ENCODE measurements around the gene GBX1. TPM values are rescaled to one million over a fixed set of nuclear protein-coding genes. Genes with fewer than 3 reads are reported as not detected.

The GBX1 gene
- total RNA-seq, 1 experiment from 2014 or later, result not detected

DNA sequence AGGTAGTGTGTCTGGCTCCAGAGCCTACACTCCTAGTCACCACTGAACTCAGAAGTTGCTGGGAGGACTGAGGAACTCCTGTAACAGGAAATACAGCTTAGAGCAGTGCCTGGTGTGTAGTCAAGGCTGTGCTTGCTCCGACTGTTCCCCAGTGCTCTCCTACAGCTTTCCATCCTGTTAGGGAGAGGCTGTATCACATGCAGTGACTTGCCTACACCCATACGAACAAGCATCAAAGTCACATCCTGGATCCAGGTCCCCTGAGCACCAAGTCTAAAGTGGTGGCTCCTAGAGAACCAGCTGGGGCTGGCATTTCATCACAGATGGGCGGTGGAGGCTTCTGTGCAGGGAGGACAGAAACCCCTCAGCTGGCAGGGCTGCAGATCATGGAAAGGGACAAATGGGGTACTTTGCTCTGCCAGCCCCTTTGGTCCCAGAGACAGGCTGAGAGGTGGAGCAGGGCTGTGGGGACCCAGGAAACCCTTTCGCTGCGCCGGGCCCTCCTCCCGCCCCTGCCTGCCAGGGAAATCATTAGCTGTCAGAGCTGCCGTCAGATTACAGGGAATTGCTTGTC is 11.9 kb upstream of the GBX1 start:
- Histone ChIP-seq H2AFZ (ENCODE audit: low read length) (no peak overlapping the region), H3K27ac (ENCODE audit: low read length) (no peak overlapping the region), H3K27me3 (ENCODE audit: low read length) (no peaks in the 10 kb centered on the region), H3K4me3 (ENCODE audit: low read length) (no peak overlapping the region), H3K9ac (ENCODE audit: low read length) (no peak overlapping the region), H3K9me2 (replicated peaks; ENCODE audit: insufficient read depth, low read length) (no peaks in the 10 kb centered on the region), H3K36me3 (ENCODE audit: insufficient read depth, low read length) (no peaks in the 10 kb centered on the region), H3K9me3 (ENCODE audit: low read length) (no peaks in the 10 kb centered on the region), H4K20me1 (ENCODE audit: insufficient read depth, low read depth, low read length) (no peaks in the 10 kb centered on the region), H3K4me2 (ENCODE audit: low read depth, low read length, poor library complexity, severe bottlenecking) (no peak overlapping the region), H3K4me1 (ENCODE audit: low read length) (no peaks in the 10 kb centered on the region), H3K79me2 (ENCODE audit: low read length) (no peaks in the 10 kb centered on the region)
- no peak for DNase-seq

DNA sequence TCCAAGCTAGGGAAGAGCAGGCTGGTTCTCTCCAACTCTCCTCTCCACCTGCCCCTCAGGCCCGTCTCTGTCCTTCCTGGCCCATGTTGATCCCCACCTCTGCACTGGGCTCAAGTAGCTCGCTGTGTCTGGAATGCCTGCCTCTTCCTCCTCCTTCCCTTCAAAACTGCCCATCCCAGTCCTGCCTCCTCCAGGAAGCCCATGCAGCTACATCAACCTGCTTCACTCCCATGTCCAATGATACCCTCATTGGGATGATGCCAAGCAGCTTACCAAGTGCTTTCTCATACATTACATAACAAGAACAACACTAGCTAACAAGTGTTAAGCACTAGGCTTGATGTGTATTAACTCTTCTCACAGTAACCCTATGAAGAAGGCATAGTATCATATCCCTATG is 11.3 kb upstream of the GBX1 start:
- H2AFZ ChIP-seq (ENCODE audit: low read length), result no peak overlapping the region
- H3K4me1 ChIP-seq (ENCODE audit: low read length), result no peaks in the 10 kb centered on the region
- no peaks in the 10 kb centered on the region for H3K27me3 ChIP-seq (ENCODE audit: low read length)
- no peak overlapping the region for H3K4me3 ChIP-seq (ENCODE audit: low read length)
- no peaks in the 10 kb centered on the region for H3K36me3 ChIP-seq (ENCODE audit: insufficient read depth, low read length)
- no peaks in the 10 kb centered on the region for H3K79me2 ChIP-seq (ENCODE audit: low read length)
- H3K4me2 ChIP-seq (ENCODE audit: low read depth, low read length, poor library complexity, severe bottlenecking), result no peak overlapping the region
- H4K20me1 ChIP-seq (ENCODE audit: insufficient read depth, low read depth, low read length), result no peaks in the 10 kb centered on the region
- no peaks in the 10 kb centered on the region for H3K9me3 ChIP-seq (ENCODE audit: low read length)
- DNase-seq, result no peak
- no peaks in the 10 kb centered on the region for H3K9me2 ChIP-seq (replicated peaks; ENCODE audit: insufficient read depth, low read length)
- H3K9ac ChIP-seq (ENCODE audit: low read length), result no peak overlapping the region
- H3K27ac ChIP-seq (ENCODE audit: low read length), result no peak overlapping the region

GRCh38 chr7:151178236-151178635 is 10.7 kb upstream of the GBX1 start:
- Histone ChIP-seq H3K9me3 (ENCODE audit: low read length) (no peaks in the 10 kb centered on the region), H3K4me2 (ENCODE audit: low read depth, low read length, poor library complexity, severe bottlenecking) (no peak overlapping the region), H2AFZ (ENCODE audit: low read length) (no peak overlapping the region), H3K4me1 (ENCODE audit: low read length) (no peaks in the 10 kb centered on the region), H3K4me3 (ENCODE audit: low read length) (no peak overlapping the region), H3K27ac (ENCODE audit: low read length) (no peak overlapping the region), H3K27me3 (ENCODE audit: low read length) (no peaks in the 10 kb centered on the region), H3K9ac (ENCODE audit: low read length) (no peak overlapping the region), H3K36me3 (ENCODE audit: insufficient read depth, low read length) (no peaks in the 10 kb centered on the region), H3K9me2 (replicated peaks; ENCODE audit: insufficient read depth, low read length) (no peaks in the 10 kb centered on the region), H4K20me1 (ENCODE audit: insufficient read depth, low read depth, low read length) (no peaks in the 10 kb centered on the region), H3K79me2 (ENCODE audit: low read length) (no peaks in the 10 kb centered on the region)
- DNase-seq, result no peak

DNA sequence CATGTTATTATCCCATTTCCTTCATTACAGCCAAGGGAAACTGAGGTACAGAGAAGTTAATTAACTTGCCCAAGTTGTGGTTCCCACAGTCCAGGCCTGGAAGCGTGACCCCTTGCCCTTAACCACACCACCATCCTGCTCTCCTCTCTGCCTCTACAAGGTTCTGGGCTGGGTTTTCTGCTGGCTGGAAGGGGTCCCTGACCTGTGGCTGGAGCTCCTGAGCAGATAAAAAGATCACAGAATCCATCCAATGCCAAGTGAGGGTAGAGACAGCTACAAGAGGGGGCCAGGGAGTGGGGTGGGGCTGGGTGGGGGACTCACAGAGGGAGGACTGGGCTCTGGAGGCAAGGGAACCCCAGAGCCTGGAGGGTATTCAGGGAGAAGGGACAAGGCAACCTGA is 9.8 kb upstream of the GBX1 start:
- no peak overlapping the region for H3K9ac ChIP-seq (ENCODE audit: low read length)
- no peak overlapping the region for H3K4me2 ChIP-seq (ENCODE audit: low read depth, low read length, poor library complexity, severe bottlenecking)
- DNase-seq, result no peak
- no peaks in the 10 kb centered on the region for H3K79me2 ChIP-seq (ENCODE audit: low read length)
- no peaks in the 10 kb centered on the region for H3K9me3 ChIP-seq (ENCODE audit: low read length)
- H4K20me1 ChIP-seq (ENCODE audit: insufficient read depth, low read depth, low read length), result no peaks in the 10 kb centered on the region
- H3K27ac ChIP-seq (ENCODE audit: low read length), result no peak overlapping the region
- H3K4me3 ChIP-seq (ENCODE audit: low read length), result no peak overlapping the region
- H3K4me1 ChIP-seq (ENCODE audit: low read length), result no peaks in the 10 kb centered on the region
- no peaks in the 10 kb centered on the region for H3K27me3 ChIP-seq (ENCODE audit: low read length)
- no peaks in the 10 kb centered on the region for H3K36me3 ChIP-seq (ENCODE audit: insufficient read depth, low read length)
- H2AFZ ChIP-seq (ENCODE audit: low read length), result no peak overlapping the region
- no peaks in the 10 kb centered on the region for H3K9me2 ChIP-seq (replicated peaks; ENCODE audit: insufficient read depth, low read length)

- H3K36me3 ChIP-seq (ENCODE audit: insufficient read depth, low read length), result no peaks in the 10 kb centered on the region
- no peaks in the 10 kb centered on the region for H3K27me3 ChIP-seq (ENCODE audit: low read length)
- no peak overlapping the region for H3K4me3 ChIP-seq (ENCODE audit: low read length)
- DNase-seq, result no peak
- no peaks in the 10 kb centered on the region for H3K79me2 ChIP-seq (ENCODE audit: low read length)
- no peaks in the 10 kb centered on the region for H4K20me1 ChIP-seq (ENCODE audit: insufficient read depth, low read depth, low read length)
- no peaks in the 10 kb centered on the region for H3K9me2 ChIP-seq (replicated peaks; ENCODE audit: insufficient read depth, low read length)
- H3K4me2 ChIP-seq (ENCODE audit: low read depth, low read length, poor library complexity, severe bottlenecking), result no peak overlapping the region
- H3K4me1 ChIP-seq (ENCODE audit: low read length), result no peaks in the 10 kb centered on the region
- H2AFZ ChIP-seq (ENCODE audit: low read length), result no peak overlapping the region
- H3K27ac ChIP-seq (ENCODE audit: low read length), result no peak overlapping the region
- no peak overlapping the region for H3K9ac ChIP-seq (ENCODE audit: low read length)
- H3K9me3 ChIP-seq (ENCODE audit: low read length), result no peaks in the 10 kb centered on the region
Observed at GRCh38 chr7:151176401-151176800, 8.9 kb upstream of the GBX1 start.

- H3K27me3 ChIP-seq (ENCODE audit: low read length), result no peaks in the 10 kb centered on the region
Observed at GRCh38 chr7:151175793-151176311, 8.4 kb upstream of the GBX1 start.

DNA sequence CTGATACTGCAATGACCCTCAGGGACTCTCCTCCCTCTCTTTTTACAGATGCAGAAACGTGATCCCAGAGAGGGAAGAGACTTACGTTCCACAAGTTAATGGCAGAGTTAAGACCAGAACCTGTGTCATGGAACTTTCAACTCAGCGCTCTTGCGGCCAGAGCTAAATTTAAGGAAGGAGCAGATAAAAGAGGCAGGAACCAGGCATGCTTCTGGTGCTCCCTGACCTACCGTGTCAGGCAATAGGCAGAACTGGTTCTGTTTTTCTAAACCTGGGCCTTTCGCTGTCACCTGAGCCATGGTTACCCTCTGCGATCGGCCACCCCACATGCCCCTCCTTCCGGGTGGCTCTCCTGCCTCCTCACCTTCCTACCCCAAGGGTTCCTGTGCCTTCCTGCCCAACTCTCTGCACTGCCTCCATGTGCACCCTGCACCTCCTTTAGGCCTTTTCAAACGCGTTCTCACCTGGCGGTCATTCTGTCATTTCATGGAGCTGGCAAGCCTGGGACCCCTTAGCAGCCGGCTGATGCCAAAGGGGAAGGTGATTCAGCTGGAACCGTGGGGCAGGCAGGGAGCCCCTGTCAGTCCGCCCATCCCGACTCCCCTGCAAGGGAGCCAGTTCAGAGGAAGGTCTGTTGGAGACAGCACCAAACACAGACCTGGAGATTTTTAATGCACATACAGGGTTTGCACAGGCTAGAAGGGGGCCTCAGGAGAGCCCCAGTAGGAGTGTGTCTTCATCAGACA is 7.7 kb upstream of the GBX1 start:
- Histone ChIP-seq H2AFZ (ENCODE audit: low read length) (no peak overlapping the region), H3K27me3 (ENCODE audit: low read length) (no peaks in the 10 kb centered on the region), H3K4me1 (ENCODE audit: low read length) (no peaks in the 10 kb centered on the region), H4K20me1 (ENCODE audit: insufficient read depth, low read depth, low read length) (no peaks in the 10 kb centered on the region), H3K79me2 (ENCODE audit: low read length) (no peaks in the 10 kb centered on the region), H3K9me3 (ENCODE audit: low read length) (no peaks in the 10 kb centered on the region), H3K9me2 (replicated peaks; ENCODE audit: insufficient read depth, low read length) (no peaks in the 10 kb centered on the region), H3K4me2 (ENCODE audit: low read depth, low read length, poor library complexity, severe bottlenecking) (no peak overlapping the region), H3K27ac (ENCODE audit: low read length) (no peak overlapping the region), H3K36me3 (ENCODE audit: insufficient read depth, low read length) (no peaks in the 10 kb centered on the region), H3K4me3 (ENCODE audit: low read length) (no peak overlapping the region), H3K9ac (ENCODE audit: low read length) (no peak overlapping the region)
- DNase-seq, result no peak

More at GRCh38 chr7:151175793-151176311, 8.4 kb upstream of the GBX1 start:
- Histone ChIP-seq H3K4me1 (ENCODE audit: low read length) (no peaks in the 10 kb centered on the region), H4K20me1 (ENCODE audit: insufficient read depth, low read depth, low read length) (no peaks in the 10 kb centered on the region), H3K9me2 (replicated peaks; ENCODE audit: insufficient read depth, low read length) (no peaks in the 10 kb centered on the region), H2AFZ (ENCODE audit: low read length) (no peak overlapping the region), H3K4me2 (ENCODE audit: low read depth, low read length, poor library complexity, severe bottlenecking) (no peak overlapping the region), H3K4me3 (ENCODE audit: low read length) (no peak overlapping the region), H3K9ac (ENCODE audit: low read length) (no peak overlapping the region), H3K9me3 (ENCODE audit: low read length) (no peaks in the 10 kb centered on the region), H3K27ac (ENCODE audit: low read length) (no peak overlapping the region), H3K36me3 (ENCODE audit: insufficient read depth, low read length) (no peaks in the 10 kb centered on the region), H3K79me2 (ENCODE audit: low read length) (no peaks in the 10 kb centered on the region)
- DNase-seq, result no peak

DNA sequence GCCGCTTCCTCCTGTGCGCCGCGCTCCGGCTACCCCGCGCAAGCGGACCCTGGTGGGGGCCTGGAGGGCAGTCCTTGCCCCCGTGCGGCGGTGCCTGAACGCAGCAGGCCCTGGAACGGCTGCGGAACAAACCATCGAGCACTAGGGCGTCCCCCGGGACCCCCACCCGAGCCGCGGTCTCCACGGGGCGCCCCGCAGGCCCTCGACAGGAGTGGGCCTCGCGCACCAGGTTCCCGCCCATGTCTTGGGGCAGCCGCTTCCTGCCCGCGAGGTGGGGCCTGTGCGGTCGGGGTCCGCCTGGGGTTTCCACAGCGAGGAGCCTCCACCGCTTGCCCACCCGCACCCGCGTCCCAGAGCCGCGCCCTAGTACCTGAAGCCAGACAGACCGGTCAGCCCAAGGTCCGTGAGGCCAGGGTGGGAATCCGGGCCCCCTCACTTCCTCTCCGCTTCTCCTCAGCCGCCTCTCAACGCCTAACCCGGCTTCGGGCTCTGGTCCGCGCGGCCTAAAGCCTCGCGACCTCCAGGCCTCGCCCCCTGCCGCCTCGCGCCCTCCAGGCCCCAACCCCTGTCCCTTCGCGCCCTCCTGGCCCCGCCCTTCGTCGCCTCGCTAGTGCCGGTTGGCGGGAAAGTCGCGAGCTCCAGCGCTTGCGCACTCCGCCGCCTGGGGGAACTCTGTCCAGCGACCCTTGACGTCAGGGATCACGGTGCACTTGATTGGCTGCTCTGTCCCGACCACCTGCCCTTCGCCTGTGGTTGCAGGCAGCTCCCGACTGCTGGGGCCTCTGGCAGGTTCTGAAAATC is 7.0 kb upstream of the GBX1 start:
- DNase-seq, result no peak
- H3K9ac ChIP-seq (ENCODE audit: low read length), result no peak overlapping the region
- H3K4me1 ChIP-seq (ENCODE audit: low read length), result no peaks in the 10 kb centered on the region

More for the DNA sequence above, 7.0 kb upstream of the GBX1 start:
- Histone ChIP-seq H3K27ac (ENCODE audit: low read length) (no peak overlapping the region), H3K36me3 (ENCODE audit: insufficient read depth, low read length) (no peaks in the 10 kb centered on the region), H3K4me3 (ENCODE audit: low read length) (no peak overlapping the region), H2AFZ (ENCODE audit: low read length) (no peak overlapping the region), H3K79me2 (ENCODE audit: low read length) (no peaks in the 10 kb centered on the region), H3K9me2 (replicated peaks; ENCODE audit: insufficient read depth, low read length) (no peaks in the 10 kb centered on the region), H3K4me2 (ENCODE audit: low read depth, low read length, poor library complexity, severe bottlenecking) (no peak overlapping the region), H4K20me1 (ENCODE audit: insufficient read depth, low read depth, low read length) (no peaks in the 10 kb centered on the region), H3K9me3 (ENCODE audit: low read length) (no peaks in the 10 kb centered on the region), H3K27me3 (ENCODE audit: low read length) (no peaks in the 10 kb centered on the region)

Measured in Karpas-422 (cell line).